ENCODE measurements around the gene SRP9. TPM values are rescaled to one million over a fixed set of nuclear protein-coding genes. Genes with fewer than 3 reads are reported as not detected.

Gene SRP9
- total RNA-seq (100 to 1,000 TPM; 197 to 429 (median 294) TPM), polyA plus RNA-seq (100 to 1,000 TPM; 144 to 521 (median 178) TPM)
- long read RNA-seq, donor 1, transcript SRP9-203 (4 exons, 1,596 nt): minor isoform, 25 of 372 reads
- long read RNA-seq, donor 1, transcript SRP9-201 (3 exons, 1,480 nt): major isoform, 323 of 372 reads
- long read RNA-seq, donor 1, partial matches to known transcripts: 14 of 372 reads
- long read RNA-seq, donor 1, other reads (novel, unspliced or antisense): 9 of 372 reads
- long read RNA-seq, donor 2, transcript SRP9-203 (4 exons, 1,596 nt): minor isoform, 16 of 235 reads
- long read RNA-seq, donor 2, transcript SRP9-201 (3 exons, 1,480 nt): major isoform, 196 of 235 reads
- long read RNA-seq, donor 2, partial matches to known transcripts: 22 of 235 reads
- long read RNA-seq, donor 2, other reads (novel, unspliced or antisense): 0 of 235 reads
- long read RNA-seq, donor 3, transcript SRP9-203 (4 exons, 1,596 nt): minor isoform, 28 of 233 reads
- long read RNA-seq, donor 3, transcript SRP9-201 (3 exons, 1,480 nt): major isoform, 192 of 233 reads
- long read RNA-seq, donor 3, partial matches to known transcripts: 0 of 233 reads
- long read RNA-seq, donor 3, other reads (novel, unspliced or antisense): 12 of 233 reads
- long read RNA-seq, donor 4, transcript SRP9-203 (4 exons, 1,596 nt): minor isoform, 41 of 306 reads
- long read RNA-seq, donor 4, transcript SRP9-201 (3 exons, 1,480 nt): major isoform, 247 of 306 reads
- long read RNA-seq, donor 4, partial matches to known transcripts: 5 of 306 reads
- long read RNA-seq, donor 4, other reads (novel, unspliced or antisense): 12 of 306 reads
- long read RNA-seq, donor 5, transcript SRP9-203 (4 exons, 1,596 nt): minor isoform, 60 of 439 reads
- long read RNA-seq, donor 5, transcript SRP9-201 (3 exons, 1,480 nt): major isoform, 364 of 439 reads
- long read RNA-seq, donor 5, partial matches to known transcripts: 2 of 439 reads
- long read RNA-seq, donor 5, other reads (novel, unspliced or antisense): 12 of 439 reads
- long read RNA-seq, donor 6, transcript SRP9-201 (3 exons, 1,480 nt): major isoform, 153 of 180 reads
- long read RNA-seq, donor 6, transcript SRP9-203 (4 exons, 1,596 nt): minor isoform, 19 of 180 reads
- long read RNA-seq, donor 6, partial matches to known transcripts: 1 of 180 reads
- long read RNA-seq, donor 6, other reads (novel, unspliced or antisense): 6 of 180 reads
- long read RNA-seq, donor 7, transcript SRP9-203 (4 exons, 1,596 nt): minor isoform, 10 of 129 reads
- long read RNA-seq, donor 7, transcript SRP9-201 (3 exons, 1,480 nt): major isoform, 117 of 129 reads
- long read RNA-seq, donor 7, partial matches to known transcripts: 0 of 129 reads
- long read RNA-seq, donor 7, other reads (novel, unspliced or antisense): 0 of 129 reads
- long read RNA-seq, donor 8, transcript SRP9-201 (3 exons, 1,480 nt): major isoform, 375 of 426 reads
- long read RNA-seq, donor 8, transcript SRP9-203 (4 exons, 1,596 nt): minor isoform, 36 of 426 reads
- long read RNA-seq, donor 8, partial matches to known transcripts: 0 of 426 reads
- long read RNA-seq, donor 8, other reads (novel, unspliced or antisense): 14 of 426 reads
- long read RNA-seq, donor 9, transcript SRP9-201 (3 exons, 1,480 nt): major isoform, 198 of 222 reads
- long read RNA-seq, donor 9, transcript SRP9-203 (4 exons, 1,596 nt): minor isoform, 17 of 222 reads
- long read RNA-seq, donor 9, partial matches to known transcripts: 0 of 222 reads
- long read RNA-seq, donor 9, other reads (novel, unspliced or antisense): 7 of 222 reads
- long read RNA-seq, donor 10, transcript SRP9-203 (4 exons, 1,596 nt): minor isoform, 15 of 147 reads
- long read RNA-seq, donor 10, transcript SRP9-201 (3 exons, 1,480 nt): major isoform, 132 of 147 reads
- long read RNA-seq, donor 10, partial matches to known transcripts: 0 of 147 reads
- long read RNA-seq, donor 10, other reads (novel, unspliced or antisense): 0 of 147 reads

GRCh38 chr1:225777583-225778336 is at the start of gene SRP9:
SRP9 (plus strand) TSS chr1:225777826; CDS start chr1:225777941, 115 bp downstream.
- H3K4me3 ChIP-seq: peak within 1 kb of the TSS; percentile 18 to 70 (median 41)
- H3K9me3 ChIP-seq (replicated peaks in 1 of 3): no peaks in the 10 kb centered on the region
- TF ChIP-seq POLR2A (IDR thresholded peaks at IDR 0.05) (peak; percentile 76 to 90), CTCF (IDR thresholded peaks at IDR 0.05) (peak; percentile 68 to 93 (median 88))
- 0 to 1% (median 1%) methylated on average over 32 to 46 of the region's 46 CpGs for whole genome bisulfite sequencing, 4 donors
- no peaks in the 10 kb centered on the region for H3K27me3 ChIP-seq
- H3K36me3 ChIP-seq (replicated peaks in 1 of 2): no peaks in the 10 kb centered on the region
- DNase-seq: peak; percentile 98 to 99 (median 99)
- intact Hi-C loops (cut with DNase I): loop anchor here (2.0 to 10.0 kb wide), 6 partner anchors 31 to 223 kb away; no protein-coding TSS in a partner anchor
- H3K27ac ChIP-seq: peak within 1 kb of the TSS; percentile 27 to 98 (median 89)
- H3K4me1 ChIP-seq (replicated peaks in 1 of 2): peaks cover 17 to 61% of the 10 kb centered on the region in 2 donors

GRCh38 chr1:225731491-225731890 is 46.1 kb upstream of the SRP9 start:
- Histone ChIP-seq H3K27me3 (no peaks in the 10 kb centered on the region), H3K9me3 (replicated peaks in 1 of 3) (no peaks in the 10 kb centered on the region), H3K4me3 (no peak overlapping the region), H3K36me3 (replicated peaks in 1 of 2) (no peaks in the 10 kb centered on the region), H3K4me1 (replicated peaks in 1 of 2) (peaks cover 9 to 16% of the 10 kb centered on the region in 2 donors), H3K27ac (no peak overlapping the region)
- no peak for DNase-seq
- TF ChIP-seq CTCF (IDR thresholded peaks at IDR 0.05) (no peak), POLR2A (IDR thresholded peaks at IDR 0.05) (no peak)
- intact Hi-C loops (cut with DNase I): no loop called here

GRCh38 chr1:225733254-225733653 is 44.4 kb upstream of the SRP9 start:
- no peaks in the 10 kb centered on the region for H3K9me3 ChIP-seq (replicated peaks in 1 of 3)
- H3K27me3 ChIP-seq: no peaks in the 10 kb centered on the region
- peak in 6 of 7 donors; percentile 33 to 66 (median 54) for DNase-seq
- H3K4me1 ChIP-seq (replicated peaks in 1 of 2): peaks cover 11 to 27% of the 10 kb centered on the region in 2 donors
- no peak overlapping the region for H3K4me3 ChIP-seq
- 56 to 83% (median 71%) methylated on average over 4 of the region's 4 CpGs for WGBS, 4 donors
- no peaks in the 10 kb centered on the region for H3K36me3 ChIP-seq (replicated peaks in 1 of 2)
- TF ChIP-seq CTCF (IDR thresholded peaks at IDR 0.05): no peak
- TF ChIP-seq POLR2A (IDR thresholded peaks at IDR 0.05): no peak
- no peak overlapping the region for H3K27ac ChIP-seq
- intact Hi-C loops (cut with DNase I): no loop called here
